GM12878 (cell line): ENCODE results near the gene HSF2BP. TPM values are rescaled to one million over a fixed set of nuclear protein-coding genes. Genes with fewer than 3 reads are reported as not detected.
"Not testable (repeated sequence)": the region's sequence is repeated elsewhere in the genome, so short reads cannot be mapped to it uniquely, and the experiment has no call there.

Experiments
- ATAC-seq: fragments of 200-7000 bp; cut with Tn5 transposase; 3 replicates; pipeline ENCODE4 v1.9.1; 2020; ENCODE audit warnings: mild to moderate bottlenecking, moderate library complexity
- BruUV-seq: library from RNA; stranded (reverse); fragments of 400-500 nt; replicated peaks from 2 replicates; lab custom pipeline; 2021; lab: Mats Ljungman, UMichigan
- CTCF ChIA-PET: fragments of 300-600 bp; sonication (Branson Sonifier 250); formaldehyde crosslinking; extraction: SDS; loops from one replicate; lab custom pipeline; 2021; ENCODE audit warnings: inconsistent platforms; lab: Yijun Ruan, JAX
- POLR2A ChIA-PET: fragments of 350-600 bp; formaldehyde crosslinking; extraction: SDS; loops from one replicate; lab custom pipeline; 2021; ENCODE audit warnings: inconsistent platforms; lab: Charles Lee
- RAD21 ChIA-PET: fragments of 300-600 bp; sonication (Branson Sonifier 250); formaldehyde crosslinking; loops from one replicate; lab custom pipeline; 2023; ENCODE audit warnings: antibody characterized with exemption; ENCODE audit not compliant: unreplicated experiment; lab: Charles Lee
- SMC1A ChIA-PET: fragments of 300-600 bp; sonication (Branson Sonifier 250); formaldehyde crosslinking; loops from one replicate; lab custom pipeline; 2023; ENCODE audit not compliant: unreplicated experiment, uncharacterized antibody; lab: Charles Lee
- DNase-seq: peaks from one replicate; pipeline ENCODE4 v3.0.0-alpha.2; 2011; ENCODE audit warnings: low read depth, low spot score
- FAIRE-seq: peaks from 3 replicates; lab custom pipeline; 2011; peaks lifted over from hg19 to GRCh38; lab: Jason Lieb, UNC
- H2AFZ ChIP-seq: 2 replicates; pipeline ENCODE4 v1.6.0; 2011; ENCODE audit warnings: low read depth, low read length, control low read depth; ENCODE audit not compliant: control insufficient read depth
- H3K27ac ChIP-seq: 2 replicates; pipeline ENCODE4 v1.5.1; 2011; ENCODE audit warnings: control low read depth; ENCODE audit not compliant: control insufficient read depth, insufficient read depth
- H3K27me3 ChIP-seq, 2 experiments: replicated peaks in 1 of 2; 2 replicates each; pipeline versions ENCODE4 v1.6.0 to v1.6.1; 2011; ENCODE audit warnings: low read length in 1 of 2; ENCODE audit not compliant: control insufficient read depth in 2 of 2, insufficient read depth in 2 of 2
- H3K36me3 ChIP-seq, 2 experiments: 2 replicates each; pipeline ENCODE4 v1.5.1; 2011; ENCODE audit warnings: low read length in 1 of 2; ENCODE audit not compliant: control insufficient read depth in 2 of 2, insufficient read depth in 2 of 2
- H3K4me1 ChIP-seq: 2 replicates; pipeline ENCODE4 v1.6.1; 2011; ENCODE audit warnings: mild to moderate bottlenecking, low read length, moderate library complexity, mixed read lengths; ENCODE audit not compliant: control insufficient read depth, insufficient read depth
- H3K4me2 ChIP-seq: 2 replicates; pipeline ENCODE4 v1.6.0; 2011; ENCODE audit warnings: control low read depth; ENCODE audit not compliant: control insufficient read depth, insufficient read depth
- H3K4me3 ChIP-seq: fragments of 200-600 bp; sonication (generic); 2 replicates; pipeline ENCODE4 v1.5.1; 2016
- H3K79me2 ChIP-seq: 2 replicates; pipeline ENCODE4 v1.6.0; 2011; ENCODE audit warnings: low read length; ENCODE audit not compliant: control insufficient read depth, insufficient read depth
- H3K9ac ChIP-seq: 2 replicates; pipeline ENCODE4 v1.8.0; 2011; ENCODE audit warnings: low read length, control low read depth, mixed read lengths; ENCODE audit not compliant: control insufficient read depth, insufficient read depth
- H3K9me3 ChIP-seq: replicated peaks from 3 replicates; pipeline ENCODE4 v1.5.1; 2011; ENCODE audit warnings: mild to moderate bottlenecking, low read length; ENCODE audit not compliant: control insufficient read depth, insufficient read depth
- H4K20me1 ChIP-seq: 2 replicates; pipeline ENCODE4 v1.6.0; 2011; ENCODE audit not compliant: control insufficient read depth, insufficient read depth
- BRCA1 ChIP-seq: IDR thresholded peaks from 2 replicates; pipeline ENCODE4 v1.6.1; 2011; ENCODE audit warnings: low read depth, low read length, improper control_type of control experiment
- DPF2 ChIP-seq: fragments of 450-650 bp; IDR thresholded peaks from 2 replicates; pipeline ENCODE4 v1.6.1; 2017; ENCODE audit warnings: mild to moderate bottlenecking
- IKZF2 ChIP-seq, 2 experiments: fragments of 450-650 bp; IDR thresholded peaks; 2 replicates each; pipeline ENCODE4 v1.6.1; 2017; ENCODE audit warnings: mild to moderate bottlenecking in 2 of 2, moderate library complexity in 2 of 2
- SIN3A ChIP-seq: IDR thresholded peaks from 2 replicates; pipeline ENCODE4 v1.6.1; 2012; ENCODE audit warnings: low read depth, low read length, improper control_type of control experiment
- SMAD5 ChIP-seq: IDR thresholded peaks from 2 replicates; pipeline ENCODE4 v1.6.1; 2016; ENCODE audit warnings: antibody characterized with exemption, low read depth
- SMARCA5 ChIP-seq: fragments of 450-650 bp; IDR thresholded peaks from 2 replicates; pipeline ENCODE4 v1.6.1; 2017; ENCODE audit warnings: mild to moderate bottlenecking
- SP1 ChIP-seq: IDR thresholded peaks from one replicate; pipeline ENCODE4 v1.6.1; 2011; ENCODE audit warnings: low read depth, low read length
- STAT1 ChIP-seq: fragments of 450-650 bp; conservative IDR thresholded peaks from 2 replicates; pipeline ENCODE4 v1.6.1; 2014; ENCODE audit warnings: antibody characterized with exemption, mild to moderate bottlenecking
- TCF12 ChIP-seq: IDR thresholded peaks from 2 replicates; pipeline ENCODE4 v1.6.1; 2011; ENCODE audit warnings: low read depth, mild to moderate bottlenecking, low read length
- WGBS: methylation state at CpG from one replicate; pipeline ENCODE4 v1.1.6; 2016; ENCODE audit warnings: low lambda C conversion rate; ENCODE audit not compliant: insufficient replicate concordance, insufficient coverage; ENCODE audit errors: missing lambda C conversion rate; 5-methylcytosine and 5-hydroxymethylcytosine counted together
- in situ Hi-C: fragments of 300-500 bp; cut with MboI; formaldehyde crosslinking; loops from 9 replicates; pipeline ENCODE4 v1.14.3; 2018; ENCODE audit warnings: mixed read lengths
- intact Hi-C: fragments of 100-400 bp; cut with micrococcal nuclease; formaldehyde crosslinking; loops from one replicate; pipeline ENCODE4 v1.14.2; 2022; ENCODE audit not compliant: unreplicated experiment
- polyA plus RNA-seq, 11 experiments: library from polyadenylated mRNA; depleted of rRNA in 4 of 11; unstranded in 6 of 11; stranded (reverse) in 5 of 11; fragments of >200 nt; fragmentation: Nextera tagmentation in 4 of 11; fragmentation: Illumina TruSeq in 1 of 11; extraction: Ambion mirVana in 4 of 11; extraction: Trizol in 1 of 11; gene quantifications; 1 replicate in 1 of 11; 2 replicates in 10 of 11; pipeline versions ENCODE4 v1.2.1 to v1.2.3, GENCODE V29; 2011 to 2016; ENCODE audit warnings: inconsistent platforms in 2 of 11, missing spikeins in 2 of 11, low read depth in 1 of 11
- total RNA-seq, 4 experiments: library from RNA; depleted of rRNA in 3 of 4; stranded (reverse); fragments of >200 nt in 3 of 4; fragmentation: Illumina TruSeq in 1 of 4; extraction: Trizol in 1 of 4; gene quantifications; 2 replicates each; pipeline versions ENCODE4 v1.2.1 to v1.2.3, GENCODE V29; 2013 to 2021
- TF ChIP-seq, protein P1 (sequence below): fragments of 450-650 bp; IDR thresholded peaks from 2 replicates; pipeline ENCODE4 v1.6.1; 2017; ENCODE audit warnings: mild to moderate bottlenecking
- TF ChIP-seq, protein P2 (sequence below): IDR thresholded peaks from 2 replicates; pipeline ENCODE4 v1.6.1; 2011; ENCODE audit warnings: mild to moderate bottlenecking, low read depth, low read length, moderate library complexity; ENCODE audit not compliant: insufficient replicate concordance
- TF ChIP-seq, protein P3 (sequence below): IDR thresholded peaks from 2 replicates; pipeline ENCODE4 v1.6.1; 2011; ENCODE audit warnings: borderline replicate concordance, low read depth, mild to moderate bottlenecking, moderate library complexity, mixed read lengths, low read length; ENCODE audit not compliant: insufficient read depth; ENCODE audit errors: extremely low read length
- TF ChIP-seq, protein P4 (sequence below): IDR thresholded peaks from 2 replicates; pipeline ENCODE4 v1.6.1; 2012; ENCODE audit warnings: low read depth, low read length, improper control_type of control experiment

Gene HSF2BP
- total and polyA plus RNA-seq, 10 of the 15 experiments (the other 5 are each of a cell fraction or from before 2014, with no cell fraction given): 0.07 to 0.81 (median 0.35) TPM

DNA sequence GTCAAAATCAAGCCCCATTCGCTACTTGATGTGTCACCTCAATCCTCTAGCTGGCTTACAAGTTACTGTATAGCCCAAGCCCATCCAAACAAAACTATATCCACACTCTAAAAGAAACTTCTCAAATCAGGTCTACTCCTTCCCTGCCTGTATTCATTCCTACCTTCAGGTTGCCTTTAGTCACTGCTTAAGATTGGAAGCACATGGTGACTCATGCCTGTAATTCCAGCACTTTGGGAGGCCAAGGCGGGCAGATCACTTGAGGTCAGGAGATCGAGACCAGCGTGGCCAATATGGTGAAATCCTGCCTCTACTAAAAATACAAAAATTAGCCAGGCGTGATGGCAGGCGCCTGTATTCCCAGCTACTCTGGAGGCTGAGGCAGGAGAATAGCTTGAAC, 7.4 kb downstream of the HSF2BP start:
- intact Hi-C loops (loop anchor here (10.0 kb wide), 1 partner anchor 727 kb away; the partner anchor contains the start of gene ERVH48-1), in situ Hi-C loops (loop anchor here (10.0 kb wide), 1 partner anchor 717 kb away; no protein-coding TSS in a partner anchor)
- H3K36me3 ChIP-seq, H3K27ac ChIP-seq, H3K4me3 ChIP-seq, H3K9me3 ChIP-seq, RAD21 ChIA-PET, DNase-seq, CTCF ChIA-PET, BruUV-seq, POLR2A ChIA-PET, ATAC-seq, H3K79me2 ChIP-seq, FAIRE-seq, H4K20me1 ChIP-seq, H3K4me1 ChIP-seq, H3K27me3 ChIP-seq, H3K4me2 ChIP-seq, H2AFZ ChIP-seq, H3K9ac ChIP-seq: not testable (repeated sequence)
- SMC1A ChIA-PET: interaction anchor here (1.6 kb wide), 1 partner anchor 65 kb away, joined by 4 read pairs; no protein-coding TSS in a partner anchor
- 40% methylated on average over 6 of the region's 6 CpGs for WGBS

DNA sequence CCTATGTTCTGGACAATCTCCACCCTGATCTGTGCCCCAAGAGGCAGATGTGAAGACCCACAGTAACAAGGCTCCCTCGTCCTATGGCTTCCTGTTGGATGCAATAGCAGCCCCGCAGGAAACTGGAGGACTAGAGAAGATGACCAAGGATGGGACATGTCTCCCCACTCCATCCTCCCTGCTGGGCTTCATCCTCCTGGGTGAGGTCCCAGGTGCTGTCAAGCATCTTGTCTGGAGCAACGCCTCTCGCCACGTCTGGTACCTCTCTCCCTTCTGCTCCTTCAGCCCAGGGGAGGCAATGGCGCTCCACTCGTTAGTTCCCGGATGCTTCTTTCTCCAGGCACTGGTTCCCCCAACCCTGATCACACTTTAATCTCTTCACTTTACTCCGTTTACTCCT, 11.1 kb downstream of the HSF2BP start:
- Histone ChIP-seq H3K4me3 (no peak overlapping the region), H4K20me1 (no peaks in the 10 kb centered on the region), H3K9ac (no peak overlapping the region), H3K27ac (no peak overlapping the region), H3K27me3 (no peaks in the 10 kb centered on the region; a peak in 1 of 4 replicates), H2AFZ (no peak overlapping the region), H3K4me2 (no peak overlapping the region), H3K36me3 (no peaks in the 10 kb centered on the region), H3K9me3 (no peaks in the 10 kb centered on the region), H3K79me2 (no peaks in the 10 kb centered on the region), H3K4me1 (peaks cover 11% of the 10 kb centered on the region; the same call in 1 of the 2 replicates)
- no peak for FAIRE-seq
- DNase-seq: no peak
- intact Hi-C loops (loop anchor here (5.0 kb wide), 1 partner anchor 341 kb away; no protein-coding TSS in a partner anchor), in situ Hi-C loops (loop anchor here (5.0 kb wide), 1 partner anchor 36 kb away; no protein-coding TSS in a partner anchor)
- ChIA-PET RAD21 (interaction anchor here (0.8 kb wide), 1 partner anchor 728 kb away, joined by 3 read pairs; no protein-coding TSS in a partner anchor), POLR2A (no interaction called here), SMC1A (interaction anchor here (1.5 kb wide), 1 partner anchor 37 kb away, joined by 5 read pairs; no protein-coding TSS in a partner anchor), CTCF (interaction anchor here (1.5 to 3.9 kb wide), 3 partner anchors 9 to 36 kb away, joined by 5 to 41 read pairs (median 11); no protein-coding TSS in a partner anchor)
- no peak for ATAC-seq
- 61% methylated on average over 9 of the region's 9 CpGs for WGBS
- no TSS peak for BruUV-seq
- TF ChIP-seq BRCA1: no peak
- no peak for TF ChIP-seq STAT1
- TF ChIP-seq SMAD5: no peak
- TF ChIP-seq, protein P1, sequence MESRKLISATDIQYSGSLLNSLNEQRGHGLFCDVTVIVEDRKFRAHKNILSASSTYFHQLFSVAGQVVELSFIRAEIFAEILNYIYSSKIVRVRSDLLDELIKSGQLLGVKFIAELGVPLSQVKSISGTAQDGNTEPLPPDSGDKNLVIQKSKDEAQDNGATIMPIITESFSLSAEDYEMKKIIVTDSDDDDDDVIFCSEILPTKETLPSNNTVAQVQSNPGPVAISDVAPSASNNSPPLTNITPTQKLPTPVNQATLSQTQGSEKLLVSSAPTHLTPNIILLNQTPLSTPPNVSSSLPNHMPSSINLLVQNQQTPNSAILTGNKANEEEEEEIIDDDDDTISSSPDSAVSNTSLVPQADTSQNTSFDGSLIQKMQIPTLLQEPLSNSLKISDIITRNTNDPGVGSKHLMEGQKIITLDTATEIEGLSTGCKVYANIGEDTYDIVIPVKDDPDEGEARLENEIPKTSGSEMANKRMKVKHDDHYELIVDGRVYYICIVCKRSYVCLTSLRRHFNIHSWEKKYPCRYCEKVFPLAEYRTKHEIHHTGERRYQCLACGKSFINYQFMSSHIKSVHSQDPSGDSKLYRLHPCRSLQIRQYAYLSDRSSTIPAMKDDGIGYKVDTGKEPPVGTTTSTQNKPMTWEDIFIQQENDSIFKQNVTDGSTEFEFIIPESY: no peak
- no peak for TF ChIP-seq TCF12
- no peak for TF ChIP-seq IKZF2 (IDR thresholded peaks at IDR 0.05)
- TF ChIP-seq, protein P2, sequence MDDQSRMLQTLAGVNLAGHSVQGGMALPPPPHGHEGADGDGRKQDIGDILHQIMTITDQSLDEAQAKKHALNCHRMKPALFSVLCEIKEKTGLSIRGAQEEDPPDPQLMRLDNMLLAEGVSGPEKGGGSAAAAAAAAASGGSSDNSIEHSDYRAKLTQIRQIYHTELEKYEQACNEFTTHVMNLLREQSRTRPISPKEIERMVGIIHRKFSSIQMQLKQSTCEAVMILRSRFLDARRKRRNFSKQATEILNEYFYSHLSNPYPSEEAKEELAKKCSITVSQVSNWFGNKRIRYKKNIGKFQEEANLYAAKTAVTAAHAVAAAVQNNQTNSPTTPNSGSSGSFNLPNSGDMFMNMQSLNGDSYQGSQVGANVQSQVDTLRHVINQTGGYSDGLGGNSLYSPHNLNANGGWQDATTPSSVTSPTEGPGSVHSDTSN: no peak
- no peak for TF ChIP-seq SP1
- TF ChIP-seq, protein P3, sequence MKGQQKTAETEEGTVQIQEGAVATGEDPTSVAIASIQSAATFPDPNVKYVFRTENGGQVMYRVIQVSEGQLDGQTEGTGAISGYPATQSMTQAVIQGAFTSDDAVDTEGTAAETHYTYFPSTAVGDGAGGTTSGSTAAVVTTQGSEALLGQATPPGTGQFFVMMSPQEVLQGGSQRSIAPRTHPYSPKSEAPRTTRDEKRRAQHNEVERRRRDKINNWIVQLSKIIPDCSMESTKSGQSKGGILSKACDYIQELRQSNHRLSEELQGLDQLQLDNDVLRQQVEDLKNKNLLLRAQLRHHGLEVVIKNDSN: no peak
- no peak for TF ChIP-seq DPF2
- no peak for TF ChIP-seq SIN3A
- TF ChIP-seq, protein P4, sequence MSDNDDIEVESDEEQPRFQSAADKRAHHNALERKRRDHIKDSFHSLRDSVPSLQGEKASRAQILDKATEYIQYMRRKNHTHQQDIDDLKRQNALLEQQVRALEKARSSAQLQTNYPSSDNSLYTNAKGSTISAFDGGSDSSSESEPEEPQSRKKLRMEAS: no peak
- no peak for TF ChIP-seq SMARCA5
